ENCODE results near the gene MED15.

DNA sequence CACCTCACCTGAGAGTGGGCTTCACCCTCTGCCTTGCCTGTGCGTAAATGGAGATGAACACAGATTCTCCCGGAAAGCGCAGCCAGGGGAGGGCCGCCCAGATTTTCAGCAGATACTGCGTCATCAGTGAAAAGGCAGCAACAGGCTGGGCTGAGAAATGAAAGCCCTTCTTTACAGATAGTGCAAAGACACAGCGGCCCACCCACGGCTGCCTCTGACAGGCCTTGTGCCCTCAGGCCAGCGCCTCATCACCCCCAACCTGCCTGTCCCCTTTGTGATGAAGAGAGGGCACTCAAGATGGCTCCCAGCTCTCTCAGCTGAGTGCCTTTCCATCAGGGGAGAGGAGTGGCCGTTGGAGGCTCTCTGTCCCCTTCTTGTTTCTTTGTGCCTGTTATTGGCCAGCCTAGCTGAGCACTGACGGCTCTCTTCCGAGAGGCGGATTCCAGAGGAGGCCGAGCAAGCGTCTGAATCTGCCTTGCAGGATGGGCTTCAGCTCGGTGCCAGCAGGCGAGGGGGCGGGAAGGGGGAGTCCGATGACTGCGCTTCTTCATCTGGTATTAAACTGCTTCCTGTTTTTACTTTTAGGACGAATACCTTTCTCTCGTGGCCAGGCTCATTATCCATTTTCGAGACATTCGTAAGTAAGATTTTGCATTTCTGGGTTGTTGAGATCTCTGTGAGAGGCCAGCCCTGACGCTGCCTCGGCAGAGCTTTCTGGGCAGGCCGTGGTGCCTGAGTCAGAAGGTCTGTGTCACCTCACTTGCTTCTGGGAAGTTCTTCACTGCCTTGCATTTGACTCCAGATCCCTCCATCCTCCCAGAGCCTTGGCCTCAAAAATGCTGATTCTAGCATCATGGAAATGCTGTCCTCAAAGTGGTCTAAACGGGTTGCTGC lies 43.7 kb downstream of the MED15 start:
- TF ChIP-seq POLR2AphosphoS5 (IDR thresholded peaks at IDR 0.05) (peak; percentile 68), CTCF (IDR thresholded peaks at IDR 0.05) (peak in 1 of 4 experiments; percentile 8), EP300 (IDR thresholded peaks at IDR 0.05) (no peak)
